Activated B cell treated with CpG ODN at 0.5 μM for 24 hours (primary cell): ENCODE results near the gene PDE4B. TPM values are rescaled to one million over a fixed set of nuclear protein-coding genes. Genes with fewer than 3 reads are reported as not detected.

ENCODE experiments used
- ATAC-seq: fragments of 200-7000 bp; cut with Tn5 transposase; one replicate; pipeline ENCODE4 v1.10.0; 2021; ENCODE audit warnings: low read depth, mild to moderate bottlenecking, moderate library complexity
- CTCF ChIA-PET: fragments of 350-600 bp; sonication (Branson Sonifier 250); formaldehyde crosslinking; loops from one replicate; lab custom pipeline; 2021; ENCODE audit warnings: antibody characterized with exemption; lab: Charles Lee
- POLR2A ChIA-PET: fragments of 350-600 bp; sonication (Branson Sonifier 250); formaldehyde crosslinking; loops from one replicate; lab custom pipeline; 2021; ENCODE audit warnings: antibody characterized with exemption; lab: Charles Lee
- DNase-seq: peaks from one replicate; pipeline ENCODE4 v3.0.0; 2022
- H3K27ac Mint-ChIP-seq: one replicate; pipeline ENCODE4 v1.8.0; 2020; ENCODE audit warnings: mixed read lengths
- H3K27me3 Mint-ChIP-seq: one replicate; pipeline ENCODE4 v1.8.0; 2021; ENCODE audit warnings: mixed read lengths
- H3K36me3 Mint-ChIP-seq: one replicate; pipeline ENCODE4 v1.8.0; 2021; ENCODE audit warnings: low read depth, mixed read lengths
- H3K4me1 Mint-ChIP-seq: one replicate; pipeline ENCODE4 v1.8.0; 2021; ENCODE audit warnings: mixed read lengths
- H3K4me3 Mint-ChIP-seq: one replicate; pipeline ENCODE4 v1.8.0; 2020; ENCODE audit warnings: mild to moderate bottlenecking, mixed read lengths
- H3K9me3 Mint-ChIP-seq: one replicate; pipeline ENCODE4 v1.8.0; 2020; ENCODE audit warnings: mixed read lengths
- CTCF ChIP-seq: fragments of 200-600 bp; IDR thresholded peaks from one replicate; pipeline ENCODE4 v1.8.0; 2022; ENCODE audit warnings: antibody characterized with exemption, mild to moderate bottlenecking
- intact Hi-C: fragments of 100-400 bp; cut with micrococcal nuclease; formaldehyde crosslinking; loops from one replicate; pipeline ENCODE4 v1.15.1; 2024
- total RNA-seq: library from RNA; stranded (reverse); gene quantifications from 2 replicates; pipeline ENCODE4 v1.2.3, GENCODE V29; 2022

The PDE4B gene
- total RNA-seq, 1 donor from 2014 or later, result 84.1 TPM

GRCh38 chr1:65958561-65959350, 166.1 kb downstream of the PDE4B start:
- H3K4me1 Mint-ChIP-seq, result peaks cover 4% of the 10 kb centered on the region
- H3K27ac Mint-ChIP-seq, result no peak overlapping the region
- ChIA-PET POLR2A (no interaction called here), CTCF (interaction anchor here (0.8 to 3.7 kb wide), 17 partner anchors 278 to 774 kb away, joined by 3 to 85 read pairs (median 5); no protein-coding TSS in a partner anchor)
- intact Hi-C loops, result loop anchor here (1.0 to 10.0 kb wide), 7 partner anchors 284 to 768 kb away; partner anchors contain the start of genes LEPR and LEPROT
- TF ChIP-seq CTCF, result peak; percentile 44
- H3K36me3 Mint-ChIP-seq, result no peaks in the 10 kb centered on the region
- H3K9me3 Mint-ChIP-seq, result no peaks in the 10 kb centered on the region
- ATAC-seq (peak; percentile 40), DNase-seq (no peak)
- no peak overlapping the region for H3K4me3 Mint-ChIP-seq
- no peaks in the 10 kb centered on the region for H3K27me3 Mint-ChIP-seq

DNA sequence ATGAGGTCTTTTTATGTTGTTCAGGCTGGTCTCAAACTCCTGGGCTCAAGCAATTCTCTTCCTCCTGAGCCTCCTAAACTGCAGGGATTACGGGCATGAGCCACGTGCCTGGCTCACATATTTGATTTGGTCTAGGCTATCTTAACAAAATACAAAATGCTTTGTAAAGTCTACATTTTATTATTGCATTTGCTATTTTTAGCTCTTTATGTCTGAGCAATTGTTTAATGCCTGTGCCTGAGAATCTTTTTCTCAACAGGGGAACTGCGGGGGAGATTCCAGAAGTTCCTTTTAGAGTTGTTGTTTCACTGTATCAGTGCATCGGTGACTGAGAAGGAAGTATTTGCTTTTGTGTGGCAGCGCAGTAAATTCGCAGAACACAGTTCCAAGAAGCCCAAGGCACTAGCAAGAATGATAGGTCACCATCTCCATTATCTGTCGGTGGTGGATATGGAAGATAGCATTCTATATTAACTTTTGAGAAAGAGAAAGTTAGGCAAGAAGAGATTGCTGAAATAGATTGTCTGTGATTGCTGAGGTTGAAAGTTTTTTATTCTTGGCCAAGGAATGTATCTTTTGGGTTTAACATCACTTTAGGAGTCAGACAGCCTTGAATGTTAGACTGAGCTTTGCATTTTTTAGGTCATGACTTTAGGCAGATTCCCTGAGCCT, 167.3 kb downstream of the PDE4B start:
- intact Hi-C loops, result loop anchor here (1.0 to 10.0 kb wide), 7 partner anchors 282 to 766 kb away; partner anchors contain the start of genes LEPR and LEPROT
- DNase-seq (no peak), ATAC-seq (no peak)
- peaks cover 4% of the 10 kb centered on the region for H3K4me1 Mint-ChIP-seq
- no peaks in the 10 kb centered on the region for H3K9me3 Mint-ChIP-seq
- no peak overlapping the region for H3K4me3 Mint-ChIP-seq
- no peak overlapping the region for H3K27ac Mint-ChIP-seq
- ChIA-PET POLR2A (interaction anchor here (0.7 kb wide), 1 partner anchor 486 kb away, joined by 4 read pairs; no protein-coding TSS in a partner anchor), CTCF (interaction anchor here (0.5 to 3.7 kb wide), 11 partner anchors 277 to 1018 kb away, joined by 3 to 85 read pairs (median 5); no protein-coding TSS in a partner anchor)
- H3K36me3 Mint-ChIP-seq, result no peaks in the 10 kb centered on the region
- no peaks in the 10 kb centered on the region for H3K27me3 Mint-ChIP-seq
- no peak for TF ChIP-seq CTCF

GRCh38 chr1:65963156-65963888, 170.6 kb downstream of the PDE4B start:
- DNase-seq (no peak), ATAC-seq (no peak)
- intact Hi-C loops, result no loop called here
- H3K27ac Mint-ChIP-seq, result no peak overlapping the region
- no peak overlapping the region for H3K4me3 Mint-ChIP-seq
- ChIA-PET POLR2A (interaction anchor here (0.9 kb wide), 1 partner anchor 487 kb away, joined by 3 read pairs; no protein-coding TSS in a partner anchor), CTCF (interaction anchor here (1.9 to 2.5 kb wide), 2 partner anchors 279 to 483 kb away, joined by 10 to 14 read pairs; no protein-coding TSS in a partner anchor)
- no peak for TF ChIP-seq CTCF
- peaks cover 3% of the 10 kb centered on the region for H3K9me3 Mint-ChIP-seq
- no peaks in the 10 kb centered on the region for H3K27me3 Mint-ChIP-seq
- no peaks in the 10 kb centered on the region for H3K36me3 Mint-ChIP-seq
- peaks cover 4% of the 10 kb centered on the region for H3K4me1 Mint-ChIP-seq

DNA sequence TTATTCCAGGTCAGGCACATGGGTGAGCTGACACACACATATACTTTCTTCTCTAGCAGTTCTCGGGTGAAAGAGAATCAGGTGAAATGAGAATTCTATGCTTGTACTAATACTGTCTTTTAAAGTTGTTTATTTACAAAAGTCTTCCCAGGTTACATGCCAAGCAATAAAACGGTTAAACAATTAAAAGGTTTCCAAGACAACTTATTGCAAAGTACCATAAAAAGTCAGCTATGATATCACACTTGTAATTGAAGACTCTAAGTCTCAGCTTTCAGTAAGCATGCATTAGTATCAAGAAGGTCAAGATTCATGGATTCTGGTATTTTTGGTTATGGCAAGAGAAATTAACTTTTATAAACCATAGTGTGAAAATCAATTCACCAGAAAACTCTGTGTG, 171.4 kb downstream of the PDE4B start:
- ChIA-PET CTCF (interaction anchor here (1.9 to 2.5 kb wide), 2 partner anchors 278 to 482 kb away, joined by 10 to 14 read pairs; no protein-coding TSS in a partner anchor), POLR2A (no interaction called here)
- Mint-ChIP-seq H3K4me1 (peaks cover 4% of the 10 kb centered on the region), H3K27ac (no peak overlapping the region), H3K9me3 (peaks cover 3% of the 10 kb centered on the region), H3K27me3 (no peaks in the 10 kb centered on the region), H3K4me3 (no peak overlapping the region), H3K36me3 (no peaks in the 10 kb centered on the region)
- TF ChIP-seq CTCF, result no peak
- intact Hi-C loops, result no loop called here
- DNase-seq (no peak), ATAC-seq (no peak)
